GM18907 (cell line): ENCODE results near the gene SEMA4D.
"Not testable (repeated sequence)": the region's sequence is repeated elsewhere in the genome, so short reads cannot be mapped to it uniquely, and the experiment has no call there.

Experiments used
- ATAC-seq: cut with Tn5 transposase; IDR thresholded peaks from one replicate; pipeline ENCODE4 v1.9.1; 2021; ENCODE audit warnings: mild to moderate bottlenecking, moderate library complexity; ENCODE audit not compliant: unreplicated experiment

Gene SEMA4D

DNA sequence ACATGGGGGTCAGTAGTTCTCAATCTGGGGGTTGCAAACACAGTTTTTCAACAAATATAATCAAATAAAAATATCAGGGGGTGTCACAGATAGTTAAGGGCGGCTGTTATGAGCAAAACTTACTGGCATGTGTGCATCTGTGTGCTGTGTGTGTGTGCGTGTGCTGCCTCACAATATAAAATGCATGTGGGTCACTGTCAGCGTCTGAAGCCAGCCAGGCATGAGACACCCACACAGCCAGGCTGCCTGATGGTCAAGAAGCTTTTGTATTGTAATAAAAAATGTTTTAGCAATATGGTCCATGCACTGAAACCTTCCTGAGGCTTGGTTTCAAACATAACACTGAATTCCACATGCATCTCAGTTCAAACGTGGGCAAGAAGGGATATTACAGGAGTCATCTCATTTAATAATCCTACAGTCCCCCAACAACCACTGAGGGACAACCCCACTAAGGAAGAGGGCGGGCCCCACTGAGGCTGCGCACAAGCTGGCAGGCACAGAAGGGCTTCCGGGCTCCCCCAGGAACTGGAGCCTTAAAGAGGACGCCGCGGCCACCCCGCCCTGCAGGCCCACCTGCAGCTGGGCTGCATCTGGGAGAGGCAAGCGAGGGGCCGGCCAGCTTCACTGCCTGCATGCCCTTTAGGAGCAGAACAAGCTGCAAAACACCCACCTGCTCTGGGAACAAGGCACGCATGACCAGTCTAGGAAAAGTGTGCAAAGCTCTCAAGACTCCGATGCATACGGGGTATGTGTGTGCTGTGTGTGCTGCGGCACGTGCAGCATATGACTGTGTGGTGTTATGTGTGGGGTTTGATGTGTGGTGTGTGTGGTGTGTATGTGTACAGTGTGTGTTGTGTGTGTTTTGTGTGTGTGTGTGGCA is 14.1 kb downstream of the SEMA4D start:
- peak; percentile 76 for ATAC-seq

DNA sequence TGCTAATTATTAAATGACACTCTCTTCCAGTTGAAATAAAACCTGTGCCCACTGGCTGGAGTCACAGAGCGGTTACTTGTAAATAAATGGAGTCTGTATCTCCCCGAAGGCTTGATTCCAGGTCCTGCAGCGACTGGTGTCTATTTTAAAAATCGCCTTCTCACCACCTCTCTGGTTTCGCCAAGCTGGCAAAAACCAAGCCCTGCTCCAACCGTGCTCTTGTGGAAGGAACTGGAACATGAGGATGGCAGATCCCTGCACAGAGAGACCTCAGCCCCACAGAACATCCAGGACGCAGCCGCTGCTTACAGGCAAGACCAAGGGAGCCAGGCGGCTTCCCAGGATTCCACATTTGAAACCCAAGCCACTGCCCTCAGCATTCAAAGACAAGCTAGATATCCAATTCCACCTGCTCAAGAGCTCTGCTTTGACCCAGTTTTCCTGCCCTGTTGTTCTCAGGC is 15.0 kb downstream of the SEMA4D start:
- ATAC-seq: no peak

DNA sequence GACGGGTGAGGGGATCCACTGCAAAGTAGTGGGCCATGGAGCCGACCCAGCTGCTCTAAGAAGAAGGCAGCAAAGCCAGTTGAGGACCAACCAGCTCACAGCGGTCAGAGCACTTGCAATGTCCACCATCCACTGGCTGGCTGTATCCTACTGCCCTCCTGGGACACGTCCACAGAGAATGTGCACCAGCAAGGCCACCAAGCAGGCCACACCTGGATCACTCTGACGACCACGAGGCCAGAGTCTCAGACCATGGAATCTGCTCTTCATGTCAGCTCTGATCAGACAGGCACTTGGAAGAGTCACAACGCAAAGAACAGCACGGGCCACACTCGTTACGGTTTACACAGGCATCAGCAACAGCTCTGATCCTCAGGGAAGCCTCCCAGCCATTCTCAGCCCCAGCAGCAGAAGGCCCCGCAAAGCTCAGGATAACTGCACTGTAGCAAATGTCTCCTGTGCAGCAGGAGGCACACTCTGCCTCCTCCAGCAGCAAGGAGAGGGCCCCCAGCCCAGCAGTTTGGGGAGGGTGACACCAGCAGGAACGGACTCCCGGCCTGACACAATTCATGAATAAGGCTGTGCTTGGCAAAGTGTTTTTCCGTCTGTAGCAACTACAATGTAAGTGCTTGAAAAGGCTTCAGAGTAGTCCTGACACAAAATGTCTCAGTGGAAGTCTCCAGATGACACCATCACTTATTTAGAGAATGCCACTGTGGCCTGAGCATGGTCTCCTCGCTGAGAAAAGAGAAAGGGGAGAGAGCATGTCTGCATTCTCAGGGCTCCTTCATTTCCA is 15.7 kb downstream of the SEMA4D start:
- ATAC-seq: no peak

DNA sequence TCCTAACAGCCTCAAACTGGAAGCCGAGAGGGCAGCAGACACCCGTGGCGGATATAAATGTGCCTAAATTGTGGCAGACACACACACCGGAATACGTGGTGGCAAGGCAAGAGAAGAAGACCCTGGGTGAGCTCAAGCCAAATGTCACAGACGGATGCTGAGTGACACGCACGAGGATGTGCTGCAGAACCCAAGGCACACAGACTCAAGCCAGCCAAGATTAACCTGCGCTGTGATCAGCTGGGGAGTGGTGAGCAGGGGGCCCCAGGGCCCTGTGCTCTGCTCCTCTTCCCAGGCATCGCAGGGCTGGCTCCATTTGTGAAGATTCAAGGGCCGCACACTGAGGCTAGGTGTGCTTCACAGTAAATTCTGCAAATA is 16.4 kb downstream of the SEMA4D start:
- ATAC-seq: no peak

DNA sequence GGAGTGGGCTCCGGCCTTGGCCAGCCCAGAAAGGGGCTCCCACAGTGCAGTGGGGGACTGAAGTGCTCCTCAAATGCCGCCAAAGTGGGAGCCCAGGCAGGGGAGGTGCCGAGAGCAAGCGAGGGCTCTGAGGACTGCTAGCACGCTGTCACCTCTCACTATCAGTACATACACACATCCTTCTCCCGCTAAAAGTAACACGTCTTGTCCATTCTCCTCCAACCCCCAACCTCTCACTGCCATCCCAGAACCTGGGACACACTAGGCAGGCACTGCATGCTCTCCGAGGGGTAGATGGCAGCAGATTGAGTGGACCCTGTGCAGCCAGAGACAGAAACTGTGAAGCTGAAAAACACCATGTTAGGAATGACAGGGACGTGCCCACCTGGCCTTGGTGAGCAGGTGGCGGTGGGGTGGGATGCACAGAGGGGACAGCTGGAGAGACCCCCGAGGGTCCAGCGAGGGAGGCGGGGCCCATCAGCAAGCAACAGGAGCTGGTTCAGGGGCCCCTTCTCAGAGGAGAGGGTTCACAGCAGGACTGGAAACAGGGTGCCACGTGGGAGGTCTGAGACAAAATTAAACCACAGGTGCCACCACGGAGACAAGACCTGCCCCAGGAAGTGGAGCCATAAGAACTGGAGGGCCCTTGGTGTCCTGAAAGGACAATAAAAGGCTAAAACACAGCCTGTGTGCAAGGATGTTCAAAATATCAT is 16.9 kb downstream of the SEMA4D start:
- no peak for ATAC-seq

DNA sequence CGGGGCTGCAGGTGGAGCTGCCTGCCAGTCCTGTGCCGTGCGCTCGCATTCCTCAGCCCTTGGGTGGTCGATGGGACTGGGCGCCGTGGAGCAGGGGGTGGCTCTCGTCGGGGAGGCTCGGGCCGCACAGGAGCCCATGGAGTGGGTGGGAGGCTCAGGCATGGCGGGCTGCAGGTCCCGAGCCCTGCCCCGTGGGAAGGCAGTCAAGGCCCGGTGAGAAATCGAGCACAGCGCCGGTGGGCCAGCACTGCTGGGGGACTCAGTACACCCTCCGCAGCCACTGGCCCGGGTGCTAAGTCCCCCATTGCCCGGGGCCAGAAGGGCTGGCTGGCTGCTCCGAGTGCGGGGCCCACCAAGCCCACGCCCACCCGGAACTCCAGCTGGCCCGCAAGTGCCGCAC is 17.5 kb downstream of the SEMA4D start:
- not testable (repeated sequence) for ATAC-seq

DNA sequence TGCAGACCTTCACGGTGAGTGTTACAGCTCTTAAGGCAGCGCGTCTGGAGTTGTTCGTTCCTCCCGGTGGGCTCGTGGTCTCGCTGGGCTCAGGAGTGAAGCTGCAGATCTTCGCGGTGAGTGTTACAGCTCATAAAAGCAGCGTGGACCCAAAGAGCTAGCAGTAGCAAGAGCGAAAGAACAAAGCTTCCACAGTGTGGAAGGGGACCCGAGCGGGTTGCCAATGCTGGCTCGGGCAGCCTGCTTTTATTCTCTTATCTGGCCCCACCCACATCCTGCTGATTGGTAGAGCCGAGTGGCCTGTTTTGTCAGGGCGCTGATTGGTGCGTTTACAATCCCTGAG is 18.3 kb downstream of the SEMA4D start:
- not testable (repeated sequence) for ATAC-seq

DNA sequence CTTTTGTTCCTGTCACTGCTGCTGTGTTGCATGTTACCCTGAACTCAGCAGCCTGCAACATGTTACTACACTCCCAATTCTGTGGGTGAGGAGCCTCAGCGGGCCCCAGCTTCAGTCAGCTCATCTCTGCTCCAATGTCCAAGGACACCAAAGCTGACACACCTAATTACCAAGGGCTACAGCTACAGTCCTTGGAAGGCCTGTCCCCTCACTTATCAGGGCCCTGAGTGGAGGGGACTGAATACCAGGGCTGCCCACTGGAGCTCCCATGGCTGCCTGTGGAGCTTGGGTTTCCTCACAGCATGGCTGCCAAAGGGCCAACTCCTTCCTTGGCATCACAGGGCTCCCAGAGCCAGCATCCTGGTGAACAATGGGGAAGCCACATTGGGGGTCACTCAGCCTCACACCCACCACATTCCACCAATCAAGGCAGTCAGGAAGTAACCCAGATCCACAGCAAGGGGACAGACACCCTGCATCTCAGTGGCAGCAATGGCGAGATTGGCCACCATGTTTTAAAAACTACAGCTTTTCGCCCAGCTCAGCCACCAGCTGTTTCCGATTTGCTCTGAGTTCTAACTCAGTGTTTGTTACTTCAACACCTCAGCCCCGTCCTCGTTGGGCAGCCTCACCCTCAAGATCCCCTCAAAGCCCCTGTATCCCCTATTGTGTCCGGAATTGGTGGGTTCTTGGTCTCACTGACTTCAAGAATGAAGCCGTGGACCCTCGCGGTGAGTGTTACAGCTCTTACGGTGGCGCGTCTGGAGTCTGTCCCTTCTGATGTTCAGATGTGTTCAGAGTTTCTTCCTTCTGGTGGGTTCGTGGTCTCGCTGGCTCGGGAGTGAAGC is 18.9 kb downstream of the SEMA4D start:
- no peak for ATAC-seq

DNA sequence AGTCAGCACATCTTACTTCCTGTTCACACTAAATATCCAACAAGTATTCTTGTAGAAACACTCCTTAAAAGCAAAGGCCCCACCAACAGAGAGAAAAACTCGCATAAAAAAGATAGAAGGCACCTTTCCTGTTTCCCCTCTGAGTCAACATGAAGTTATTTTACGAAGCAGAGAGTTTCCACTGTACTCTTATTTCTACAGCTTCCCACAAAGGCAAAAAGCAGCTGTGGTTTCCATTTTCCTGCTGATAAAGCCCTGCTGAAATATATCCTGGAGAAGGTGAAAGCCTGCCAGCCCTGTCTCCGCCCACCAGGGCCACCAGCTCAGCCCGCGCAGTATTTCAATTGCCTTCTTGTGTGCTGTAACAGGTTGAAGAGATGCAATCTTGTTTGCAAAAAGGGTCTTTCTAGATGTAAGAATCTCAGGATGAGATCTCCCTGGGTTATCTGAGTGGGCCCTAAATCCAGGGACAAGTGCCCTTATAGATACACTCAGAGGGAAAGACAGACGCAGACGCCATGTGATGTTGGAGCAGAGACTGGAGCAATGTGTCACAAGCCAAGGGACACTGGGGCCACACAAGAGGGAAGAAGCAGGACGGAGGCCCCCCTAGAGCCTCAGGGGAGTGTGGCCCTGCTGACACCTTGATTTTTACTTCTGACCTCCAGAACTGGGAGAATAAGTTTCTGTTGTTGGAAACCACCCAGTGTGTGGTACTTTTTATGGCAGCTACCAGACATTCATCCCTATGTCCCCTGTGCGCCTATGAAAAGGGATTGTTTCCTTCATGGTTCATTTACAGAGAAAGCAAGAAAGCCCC is 19.9 kb downstream of the SEMA4D start:
- ATAC-seq: no peak

DNA sequence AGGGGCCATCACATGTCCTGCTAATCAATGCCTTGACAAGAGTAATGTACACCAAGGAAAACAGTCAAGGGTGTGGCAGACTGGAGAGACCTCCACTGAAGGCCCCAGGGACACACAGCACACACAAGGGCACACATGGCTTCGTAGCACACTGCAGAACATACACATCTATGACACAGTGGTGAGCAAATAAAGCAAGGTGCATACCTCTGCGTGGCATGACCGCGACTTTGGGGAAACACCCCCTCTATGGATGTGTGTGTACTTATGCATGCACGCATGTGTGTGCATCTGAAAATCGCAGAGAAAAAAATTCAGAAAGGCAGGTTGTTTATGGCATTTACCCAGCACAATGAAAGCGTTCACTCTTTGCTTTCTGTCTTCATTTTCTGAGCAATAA is 20.5 kb downstream of the SEMA4D start:
- ATAC-seq: no peak

DNA sequence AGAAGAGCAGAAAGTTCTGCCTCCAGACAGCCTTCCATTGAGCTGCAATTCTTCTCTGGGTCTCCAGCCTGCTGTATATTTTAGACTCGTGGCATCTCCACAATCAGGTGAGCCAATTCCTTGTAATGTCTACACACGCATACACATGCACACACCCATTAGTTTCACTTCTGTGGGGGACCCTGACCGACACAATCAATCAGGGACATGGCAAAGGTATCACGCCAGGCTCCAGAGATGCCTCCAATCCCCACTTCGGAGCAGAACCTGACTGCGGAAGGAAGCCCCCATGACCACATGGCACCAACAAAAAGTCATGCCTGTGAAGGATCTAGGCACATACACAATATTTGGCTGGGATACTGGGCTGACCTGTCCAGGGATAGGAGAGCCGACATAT is 21.4 kb downstream of the SEMA4D start:
- ATAC-seq: no peak

DNA sequence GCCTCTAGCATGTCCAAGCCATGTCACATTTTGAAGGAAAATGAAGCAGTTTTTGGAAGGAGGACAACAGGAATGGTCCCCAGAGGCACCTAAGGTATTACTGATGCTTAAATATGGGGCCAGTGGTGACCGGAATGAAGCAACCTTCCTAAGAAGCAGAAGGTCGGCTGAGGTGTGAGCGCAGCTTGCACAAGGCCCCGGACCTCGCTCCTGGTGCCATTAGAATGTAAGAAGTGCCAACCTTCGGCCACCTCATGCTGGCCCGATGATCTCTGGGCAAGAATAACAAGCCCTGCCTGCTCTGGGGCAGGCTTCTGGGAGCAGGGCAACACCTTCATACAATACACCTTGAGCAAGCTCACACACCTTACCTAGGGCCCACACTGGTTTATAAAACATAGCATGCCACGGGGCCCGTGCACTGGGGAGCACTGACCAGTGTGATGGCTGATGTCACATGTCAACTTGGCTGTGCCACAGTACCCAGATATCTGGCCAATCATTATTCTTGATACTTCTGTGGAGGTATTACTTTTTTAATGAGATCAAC is 21.9 kb downstream of the SEMA4D start:
- no peak for ATAC-seq

DNA sequence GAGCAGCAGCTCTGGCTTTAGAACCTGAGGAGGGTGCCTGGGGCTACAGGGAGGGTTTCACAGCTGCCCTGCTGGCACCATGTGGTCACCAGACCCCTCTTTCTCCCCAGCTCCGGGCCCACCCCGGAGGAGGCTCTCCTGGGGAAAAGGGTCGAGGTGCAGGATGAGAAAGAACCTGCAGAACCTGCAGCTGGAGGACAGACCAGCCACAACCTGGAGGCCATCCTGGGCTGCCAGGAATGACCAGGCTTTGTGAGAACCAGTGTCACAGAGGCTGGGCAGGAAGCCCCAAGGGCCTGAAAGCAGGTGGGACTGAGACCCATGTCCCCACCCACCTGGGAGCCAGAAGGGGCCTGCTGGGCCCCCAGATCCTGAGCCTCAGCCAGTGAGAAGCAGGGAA is 23.0 kb downstream of the SEMA4D start:
- no peak for ATAC-seq

DNA sequence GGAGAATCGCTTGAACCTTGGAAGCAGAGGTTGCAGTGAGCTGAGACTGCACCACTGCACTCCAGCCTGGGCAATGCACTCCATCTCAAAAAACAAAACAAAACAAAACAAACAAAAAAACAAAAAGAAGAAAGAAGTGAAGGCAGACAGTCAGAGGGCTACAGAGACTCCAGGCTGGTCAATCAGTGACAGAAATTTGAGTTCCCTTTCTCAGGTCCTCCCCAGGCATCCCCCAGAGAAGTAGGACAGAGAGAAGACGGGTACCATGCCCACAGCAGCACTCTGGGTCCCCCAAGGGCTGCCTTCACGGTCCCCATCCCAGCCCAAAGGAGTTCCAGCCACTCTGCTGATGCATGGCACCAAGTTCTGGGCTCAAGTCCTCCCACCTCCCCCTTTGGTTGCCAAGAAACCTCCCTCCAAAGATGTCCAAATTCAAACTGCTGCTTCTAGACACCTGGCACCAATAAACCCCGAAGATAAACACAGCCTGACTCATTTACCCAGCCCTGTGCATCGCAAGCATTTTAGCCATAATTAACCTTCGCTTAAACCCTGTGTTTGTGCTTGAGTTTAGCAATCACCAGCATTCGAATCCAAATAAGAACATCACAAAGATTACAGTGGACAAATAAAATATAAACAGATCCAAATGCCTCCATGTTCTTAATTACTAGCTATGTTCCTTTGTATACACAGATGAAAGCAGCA is 24.0 kb downstream of the SEMA4D start:
- ATAC-seq: peak; percentile 60

DNA sequence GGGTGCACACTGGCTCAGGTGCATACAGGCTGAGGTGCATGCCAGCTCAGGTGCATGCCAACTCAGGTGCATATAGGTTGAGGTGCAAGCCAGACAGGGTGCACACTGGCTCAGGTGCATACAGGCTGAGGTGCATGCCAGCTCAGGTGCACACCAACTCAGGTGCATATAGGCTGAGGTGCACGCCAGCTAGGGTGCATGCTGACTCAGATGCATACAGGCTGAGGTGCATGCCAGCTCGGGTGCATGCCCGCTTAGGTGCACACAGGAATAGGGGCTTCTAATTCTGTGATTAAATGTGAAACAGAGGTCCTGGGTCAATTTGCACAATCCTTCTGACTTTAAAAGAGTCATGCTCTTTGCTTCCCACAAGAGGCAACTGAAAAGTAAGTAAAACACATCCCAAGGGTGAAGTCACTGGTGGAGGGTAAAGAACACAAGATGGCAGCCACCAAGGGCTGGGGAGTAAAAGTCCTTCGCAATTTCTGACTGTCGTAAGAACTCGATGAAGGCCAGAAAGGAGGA is 26.1 kb downstream of the SEMA4D start:
- ATAC-seq: not testable (repeated sequence)

DNA sequence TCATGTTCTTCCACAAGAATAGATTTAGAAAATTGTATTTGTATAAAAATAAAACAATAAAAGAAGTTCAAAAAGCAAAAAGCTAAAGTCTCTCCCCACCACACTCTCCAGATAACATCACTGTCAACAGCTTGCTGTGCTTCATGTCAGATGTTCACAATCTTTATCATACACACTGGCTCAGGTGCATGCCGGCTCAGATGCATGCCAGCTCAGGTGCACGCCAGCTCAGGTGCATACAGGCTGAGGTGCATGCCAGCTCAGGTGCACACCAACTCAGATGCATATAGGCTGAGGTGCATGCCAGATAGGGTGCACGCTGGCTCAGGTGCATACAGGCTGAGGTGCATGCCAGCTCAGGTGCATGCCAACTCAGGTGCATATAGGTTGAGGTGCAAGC is 26.5 kb downstream of the SEMA4D start:
- no peak for ATAC-seq

DNA sequence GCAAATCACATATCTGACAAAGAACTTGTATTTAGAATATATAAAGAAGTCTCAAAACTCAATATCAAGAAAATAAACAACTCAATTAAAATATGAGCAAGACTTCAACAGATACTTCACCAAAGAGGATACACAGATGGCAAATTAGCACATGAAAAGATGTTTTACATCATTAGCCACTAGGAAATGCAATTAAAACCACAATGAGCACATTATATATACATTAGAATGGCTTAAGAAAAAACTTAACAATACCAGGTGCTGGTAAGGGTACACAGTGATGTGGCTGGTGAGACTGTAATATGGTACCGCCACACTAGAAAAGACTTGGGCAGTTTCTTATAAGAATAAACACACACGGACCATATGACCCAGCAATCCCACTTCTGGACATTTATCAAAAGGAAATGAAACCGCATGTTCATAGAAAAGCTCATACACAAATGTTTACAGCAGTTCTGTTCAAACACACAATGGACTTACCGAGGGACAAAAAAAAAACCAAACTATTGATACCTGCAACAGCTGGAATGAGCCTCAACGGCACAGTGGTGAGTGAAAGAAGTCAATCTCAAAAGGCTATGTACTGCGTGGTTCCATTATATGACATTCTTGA is 27.6 kb downstream of the SEMA4D start:
- ATAC-seq: no peak

DNA sequence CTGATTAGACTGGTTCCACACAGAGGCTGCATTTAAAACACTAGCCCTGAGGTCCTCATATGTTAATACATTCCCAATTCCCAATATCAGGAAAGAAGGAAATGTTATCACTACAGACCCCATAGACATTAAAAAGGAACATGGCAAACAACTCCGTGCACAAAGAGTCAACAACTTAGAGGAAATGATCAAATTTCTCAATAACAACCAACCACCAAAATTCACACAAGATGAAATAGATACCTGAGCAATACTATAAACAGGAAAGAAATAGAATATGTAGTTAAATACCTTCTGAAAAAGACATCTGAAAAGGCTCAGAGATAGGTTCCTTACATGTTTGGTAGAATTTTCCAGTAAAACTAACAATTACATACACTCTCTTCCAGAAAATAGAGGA is 28.9 kb downstream of the SEMA4D start:
- no peak for ATAC-seq
